Mucosa of rectum (tissue), 2 donors: ENCODE data around the gene SKA2.
"Not testable (repeated sequence)": the region's sequence is repeated elsewhere in the genome, so short reads cannot be mapped to it uniquely, and the experiment has no call there.

ENCODE experiments used
- H3K27ac ChIP-seq, 2 donors: one replicate each; pipeline ENCODE4 v1.7.0; 2013; ENCODE audit warnings: inconsistent platforms in 2 of 2, low read depth in 2 of 2, low read length in 2 of 2
- H3K27me3 ChIP-seq, 2 donors: one replicate each; pipeline ENCODE4 v1.7.0; 2013; ENCODE audit warnings: low read length in 2 of 2; ENCODE audit not compliant: control insufficient read depth in 2 of 2, insufficient read depth in 2 of 2
- H3K36me3 ChIP-seq, 2 donors: one replicate each; pipeline ENCODE4 v1.7.0; 2013; ENCODE audit warnings: low read length in 2 of 2; ENCODE audit not compliant: control insufficient read depth in 2 of 2, insufficient read depth in 2 of 2
- H3K4me1 ChIP-seq, 2 donors: one replicate each; pipeline ENCODE4 v1.7.0; 2013; ENCODE audit warnings: low read length in 2 of 2, mild to moderate bottlenecking in 1 of 2; ENCODE audit not compliant: control insufficient read depth in 2 of 2, insufficient read depth in 2 of 2
- H3K4me3 ChIP-seq, 2 donors: one replicate each; pipeline ENCODE4 v1.7.0; 2013; ENCODE audit warnings: low read length in 2 of 2
- H3K9ac ChIP-seq, 2 donors: one replicate each; pipeline ENCODE4 v1.7.0; 2013; ENCODE audit warnings: low read length in 2 of 2, low read depth in 1 of 2, mild to moderate bottlenecking in 1 of 2
- H3K9me3 ChIP-seq, 2 donors: one replicate each; pipeline ENCODE4 v1.7.0; 2013; ENCODE audit warnings: low read length in 2 of 2; ENCODE audit not compliant: control insufficient read depth in 2 of 2
- donor health status: healthy.
- donor health status: Normal muscosa, but diverticular disease.

Gene SKA2

GRCh38 chr17:59106463-59107305, 48.3 kb downstream of the SKA2 start, which contains the start of gene TRIM37:
Gene TRIM37, minus strand, starts transcription at chr17:59106880. Its CDS starts 419 bp downstream, at chr17:59106461.
- Histone ChIP-seq H3K9ac (peak within 1 kb of the TSS; percentile 82 to 87), H3K27ac (peak within 1 kb of the TSS; percentile 84 to 89), H3K9me3 (no peaks in the 10 kb centered on the region), H3K4me1 (peaks cover 11 to 13% of the 10 kb centered on the region in 2 donors), H3K4me3 (peak within 1 kb of the TSS; percentile 80 to 96), H3K27me3 (no peaks in the 10 kb centered on the region), H3K36me3 (no peaks in the 10 kb centered on the region)

DNA sequence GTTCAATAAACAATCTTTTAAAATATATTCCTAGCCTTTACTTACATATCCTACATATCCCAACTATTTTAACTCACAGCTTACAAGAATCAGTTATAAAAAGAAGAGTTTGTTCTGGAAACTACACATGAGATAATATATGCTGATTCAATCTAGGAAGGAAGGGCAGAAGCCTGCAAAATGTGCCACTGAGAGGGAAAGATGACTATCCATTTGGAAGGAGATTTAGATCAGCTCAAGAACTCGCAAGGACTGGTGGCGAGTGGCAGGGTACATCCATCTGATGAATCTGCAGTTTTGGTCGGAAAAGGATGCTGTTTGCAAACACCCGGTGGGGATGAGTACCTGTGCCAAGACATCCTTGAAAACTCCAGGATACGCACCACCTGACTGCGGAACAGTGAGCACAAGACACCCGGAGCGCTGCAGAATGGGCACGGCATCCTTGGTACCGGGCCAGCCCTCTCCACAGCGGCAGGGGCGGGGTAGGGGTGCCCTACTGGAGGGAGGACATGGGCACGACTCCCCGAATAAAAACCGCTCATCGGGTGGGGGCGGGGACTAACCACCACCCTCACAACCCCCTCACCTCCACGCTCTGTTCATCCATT, 49.0 kb downstream of the SKA2 start:
- Histone ChIP-seq H3K36me3 (no peaks in the 10 kb centered on the region), H3K4me1 (peaks cover 11 to 13% of the 10 kb centered on the region in 2 donors), H3K9ac (peak overlapping the region; percentile 75 to 87), H3K27me3 (no peaks in the 10 kb centered on the region), H3K27ac (peak overlapping the region; percentile 84 to 89), H3K9me3 (no peaks in the 10 kb centered on the region), H3K4me3 (peak overlapping the region; percentile 80 to 96)

DNA sequence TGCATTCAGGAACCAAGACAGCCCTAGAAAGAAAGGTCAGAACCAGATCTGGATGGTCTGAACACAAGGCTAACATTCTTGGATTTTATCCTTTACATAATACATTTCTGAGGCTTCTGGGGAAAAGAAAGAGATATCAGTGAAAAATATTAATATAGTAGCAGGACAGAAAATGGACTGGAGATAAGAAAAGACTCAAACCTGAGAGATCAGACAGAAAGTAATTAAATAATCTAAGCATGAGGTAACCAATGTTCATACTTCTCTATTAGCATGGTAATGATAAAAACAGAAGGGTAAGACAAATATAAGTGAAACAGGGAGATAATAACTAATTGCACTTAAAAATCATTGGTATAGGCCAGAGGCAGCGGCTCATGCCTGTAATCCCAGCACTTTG, 53.8 kb downstream of the SKA2 start:
- Histone ChIP-seq H3K4me1 (peaks cover 6 to 8% of the 10 kb centered on the region in 2 donors), H3K4me3 (no peak overlapping the region), H3K27ac (no peak overlapping the region), H3K27me3 (no peaks in the 10 kb centered on the region), H3K36me3 (no peaks in the 10 kb centered on the region), H3K9ac (no peak overlapping the region), H3K9me3 (no peaks in the 10 kb centered on the region)

DNA sequence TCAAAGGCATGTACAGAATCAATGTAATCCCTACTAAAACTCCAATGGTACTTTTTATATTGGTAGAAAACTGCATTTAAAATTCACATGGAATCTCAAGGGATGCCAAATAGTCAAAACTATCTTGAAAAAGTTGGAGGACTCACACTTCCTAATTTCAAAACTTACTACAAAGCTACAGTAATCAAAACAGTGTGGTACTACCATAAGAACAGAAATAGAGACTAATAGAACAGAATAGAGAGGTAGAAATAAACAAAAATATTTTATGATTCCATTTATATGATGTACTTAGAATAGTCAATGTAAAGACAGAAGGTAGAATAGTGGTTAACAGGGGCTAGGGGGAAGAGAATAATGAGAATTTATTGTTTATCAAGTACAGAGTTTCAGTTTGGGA, 57.1 kb downstream of the SKA2 start:
- H3K9ac ChIP-seq: no peak overlapping the region
- peaks cover 6 to 12% of the 10 kb centered on the region in 2 donors for H3K4me1 ChIP-seq
- H3K27ac ChIP-seq: no peak overlapping the region
- no peaks in the 10 kb centered on the region for H3K36me3 ChIP-seq
- H3K27me3 ChIP-seq: no peaks in the 10 kb centered on the region
- H3K4me3 ChIP-seq: no peak overlapping the region
- no peaks in the 10 kb centered on the region for H3K9me3 ChIP-seq

GRCh38 chr17:59094861-59095530, 60.0 kb downstream of the SKA2 start:
- H3K27me3 ChIP-seq: no peaks in the 10 kb centered on the region
- H3K4me3 ChIP-seq: no peak overlapping the region
- H3K9me3 ChIP-seq: no peaks in the 10 kb centered on the region
- H3K36me3 ChIP-seq: no peaks in the 10 kb centered on the region
- no peak overlapping the region for H3K27ac ChIP-seq
- H3K4me1 ChIP-seq: peaks cover 6 to 12% of the 10 kb centered on the region in 2 donors
- no peak overlapping the region for H3K9ac ChIP-seq

DNA sequence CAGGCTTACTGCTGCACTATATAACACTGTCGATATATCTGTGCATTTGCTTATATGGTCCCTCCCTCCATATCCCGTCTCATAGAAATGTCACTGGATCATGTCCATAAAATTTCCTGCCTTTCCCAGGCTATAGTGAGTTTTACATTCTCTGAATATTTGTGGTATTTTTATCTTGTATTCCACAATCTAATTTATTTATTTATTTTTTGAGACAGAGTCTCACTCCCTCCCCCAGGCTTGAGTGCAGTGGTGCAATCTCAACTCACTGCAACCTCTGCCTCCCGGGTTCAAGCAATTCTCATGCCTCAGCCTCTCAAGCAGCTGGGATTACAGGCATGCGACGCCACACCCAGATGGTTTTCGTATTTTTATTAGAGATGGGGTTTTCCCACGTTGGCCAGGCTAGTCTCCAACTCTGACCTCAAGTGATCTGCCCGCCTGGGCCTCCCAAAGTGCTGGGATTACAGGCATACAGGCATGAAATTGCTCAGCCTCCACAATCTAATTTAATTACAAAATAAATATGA, 61.2 kb downstream of the SKA2 start:
- Histone ChIP-seq H3K27me3 (no peaks in the 10 kb centered on the region), H3K27ac (peak overlapping the region in 1 of 2 donors; percentile 38), H3K9ac (no peak overlapping the region), H3K9me3 (no peaks in the 10 kb centered on the region), H3K4me3 (peak overlapping the region in 1 of 2 donors; percentile 44), H3K36me3 (peaks cover 0 to 8% of the 10 kb centered on the region in 2 donors), H3K4me1 (peaks cover 6 to 12% of the 10 kb centered on the region in 2 donors)

GRCh38 chr17:59093145-59093701, 61.8 kb downstream of the SKA2 start:
- H3K27ac ChIP-seq: peak overlapping the region in 1 of 2 donors; percentile 38
- peaks cover 3 to 8% of the 10 kb centered on the region in 2 donors for H3K36me3 ChIP-seq
- H3K9me3 ChIP-seq: no peaks in the 10 kb centered on the region
- peaks cover 6 to 12% of the 10 kb centered on the region in 2 donors for H3K4me1 ChIP-seq
- peak overlapping the region in 1 of 2 donors; percentile 44 for H3K4me3 ChIP-seq
- no peak overlapping the region for H3K9ac ChIP-seq
- H3K27me3 ChIP-seq: no peaks in the 10 kb centered on the region

DNA sequence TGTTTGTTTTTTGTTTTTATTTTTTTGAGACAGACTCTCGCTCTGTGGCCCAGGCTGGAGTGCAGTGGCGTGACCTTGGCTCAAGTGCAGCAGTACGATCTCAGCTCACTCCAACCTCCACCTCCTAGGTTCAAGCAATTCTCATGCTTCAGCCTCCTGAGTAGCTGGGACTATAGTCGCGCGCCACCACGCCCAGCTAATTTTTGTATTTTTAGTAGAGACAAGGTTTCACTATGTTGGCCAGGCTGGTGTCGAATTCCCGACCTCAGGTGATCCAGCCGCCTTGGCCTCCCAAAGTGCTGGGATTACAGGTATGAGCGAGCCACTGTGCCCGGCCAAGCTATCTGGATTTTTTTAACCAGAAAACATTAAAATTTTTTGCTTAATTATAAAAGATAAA, 64.4 kb downstream of the SKA2 start:
- not testable (repeated sequence) for H3K9ac ChIP-seq, H3K27me3 ChIP-seq, H3K36me3 ChIP-seq, H3K27ac ChIP-seq, H3K4me3 ChIP-seq, H3K9me3 ChIP-seq
- H3K4me1 ChIP-seq: peaks cover 6 to 12% of the 10 kb centered on the region in 2 donors

- H3K27me3 ChIP-seq: no peaks in the 10 kb centered on the region
- H3K4me1 ChIP-seq: no peaks in the 10 kb centered on the region
- no peak overlapping the region for H3K4me3 ChIP-seq
- no peak overlapping the region for H3K9ac ChIP-seq
- H3K9me3 ChIP-seq: no peaks in the 10 kb centered on the region
- peaks cover 12 to 14% of the 10 kb centered on the region in 2 donors for H3K36me3 ChIP-seq
- no peak overlapping the region for H3K27ac ChIP-seq
These were observed 70.8 kb downstream of the SKA2 start for GRCh38 chr17:59084154-59084553.
